Ascending aorta (tissue), 2 donors: Measurements from ENCODE around the gene RPTOR. TPM values are rescaled to one million over a fixed set of nuclear protein-coding genes. Genes with fewer than 3 reads are reported as not detected.

ENCODE experiments used
- DNase-seq, 2 donors: peaks; one replicate each; pipeline ENCODE4 v3.0.0-alpha.2; 2019; ENCODE audit warnings: low spot score in 2 of 2
- H3K27ac ChIP-seq, 2 donors: fragments of 200-600 bp; sonication (generic); one replicate each; pipeline ENCODE4 v1.5.1; 2016 to 2017; ENCODE audit warnings: mild to moderate bottlenecking in 1 of 2
- H3K27me3 ChIP-seq: fragments of 200-600 bp; sonication (generic); one replicate; pipeline ENCODE4 v1.5.1; 2017
- H3K36me3 ChIP-seq, 2 donors: fragments of 200-600 bp; sonication (generic); one replicate each; pipeline ENCODE4 v1.5.1; 2016
- H3K4me1 ChIP-seq, 2 donors: fragments of 200-600 bp; sonication (generic); one replicate each; pipeline ENCODE4 v1.5.1; 2016 to 2017; ENCODE audit warnings: mild to moderate bottlenecking in 1 of 2
- H3K4me3 ChIP-seq, 2 donors: fragments of 200-600 bp; sonication (generic); one replicate each; pipeline ENCODE4 v1.5.1; 2016 to 2017; ENCODE audit warnings: mild to moderate bottlenecking in 1 of 2
- H3K9me3 ChIP-seq, 2 donors: fragments of 200-600 bp; sonication (generic); one replicate each; pipeline ENCODE4 v1.5.1; 2016
- CTCF ChIP-seq, 3 experiments: fragments of 200-600 bp in 2 of 3; fragments of 450-650 bp in 1 of 3; sonication (generic) in 2 of 3; IDR thresholded peaks; one replicate each; pipeline ENCODE4 v1.5.1; 2016 to 2019; ENCODE audit warnings: antibody characterized with exemption in 3 of 3, mild to moderate bottlenecking in 1 of 3, moderate library complexity in 1 of 3
- intact Hi-C: fragments of 100-400 bp; cut with DNase I; formaldehyde crosslinking; loops from one replicate; pipeline ENCODE4 v1.15.1; 2023
- total RNA-seq: library from RNA; depleted of rRNA; stranded (reverse); fragments of >200 nt; gene quantifications from one replicate; pipeline ENCODE4 v1.1.0, GENCODE V29; 2016

RPTOR gene
- total RNA-seq, 1 donor from 2014 or later, result 36.1 TPM

- H3K27me3 ChIP-seq, result peaks cover 10% of the 10 kb centered on the region
- no peak for TF ChIP-seq CTCF (IDR thresholded peaks at IDR 0.05)
- H3K36me3 ChIP-seq, result peaks cover 31 to 33% of the 10 kb centered on the region in 2 donors
- intact Hi-C loops, result no loop called here
- DNase-seq, result no peak
- H3K27ac ChIP-seq, result no peak overlapping the region
- H3K4me1 ChIP-seq, result peaks cover 7 to 10% of the 10 kb centered on the region in 2 donors
- no peaks in the 10 kb centered on the region for H3K9me3 ChIP-seq
- no peak overlapping the region for H3K4me3 ChIP-seq
Observed at GRCh38 chr17:81002013-81002384, 457.4 kb downstream of the RPTOR start.

GRCh38 chr17:81002409-81003361 is 458.0 kb downstream of the RPTOR start:
- Histone ChIP-seq H3K9me3 (no peaks in the 10 kb centered on the region), H3K4me3 (no peak overlapping the region), H3K4me1 (peaks cover 7 to 10% of the 10 kb centered on the region in 2 donors), H3K27ac (no peak overlapping the region), H3K36me3 (peaks cover 24 to 27% of the 10 kb centered on the region in 2 donors), H3K27me3 (peaks cover 10% of the 10 kb centered on the region)
- no peak for TF ChIP-seq CTCF (IDR thresholded peaks at IDR 0.05)
- intact Hi-C loops, result no loop called here
- no peak for DNase-seq

- no peak for DNase-seq
- TF ChIP-seq CTCF (IDR thresholded peaks at IDR 0.05), result no peak
- H3K4me1 ChIP-seq, result peaks cover 7 to 10% of the 10 kb centered on the region in 2 donors
- H3K36me3 ChIP-seq, result peaks cover 12 to 15% of the 10 kb centered on the region in 2 donors
- H3K9me3 ChIP-seq, result no peaks in the 10 kb centered on the region
- H3K27ac ChIP-seq, result no peak overlapping the region
- peaks cover 10% of the 10 kb centered on the region for H3K27me3 ChIP-seq
- intact Hi-C loops, result no loop called here
- H3K4me3 ChIP-seq, result peak overlapping the region; percentile 8 to 29
Observed at GRCh38 chr17:81003711-81004475, 459.3 kb downstream of the RPTOR start.

- no peak overlapping the region for H3K4me3 ChIP-seq
- no peak overlapping the region for H3K27ac ChIP-seq
- no peak for TF ChIP-seq CTCF (IDR thresholded peaks at IDR 0.05)
- no peaks in the 10 kb centered on the region for H3K36me3 ChIP-seq
- peaks cover 7 to 9% of the 10 kb centered on the region in 2 donors for H3K4me1 ChIP-seq
- peaks cover 10% of the 10 kb centered on the region for H3K27me3 ChIP-seq
- intact Hi-C loops, result no loop called here
- DNase-seq, result no peak
- peaks cover 0 to 10% of the 10 kb centered on the region in 2 donors for H3K9me3 ChIP-seq
Observed at GRCh38 chr17:81006891-81007290, 462.3 kb downstream of the RPTOR start.

GRCh38 chr17:81008140-81008539 is 463.5 kb downstream of the RPTOR start:
- peaks cover 7% of the 10 kb centered on the region in 2 donors for H3K4me1 ChIP-seq
- no peak overlapping the region for H3K4me3 ChIP-seq
- peaks cover 0 to 10% of the 10 kb centered on the region in 2 donors for H3K9me3 ChIP-seq
- no peaks in the 10 kb centered on the region for H3K36me3 ChIP-seq
- H3K27ac ChIP-seq, result no peak overlapping the region
- peaks cover 10% of the 10 kb centered on the region for H3K27me3 ChIP-seq
- intact Hi-C loops, result no loop called here
- no peak for DNase-seq
- no peak for TF ChIP-seq CTCF (IDR thresholded peaks at IDR 0.05)
